IMR-90 (cell line): Measurements from ENCODE around the gene C3orf38. TPM values are rescaled to one million over a fixed set of nuclear protein-coding genes. Genes with fewer than 3 reads are reported as not detected.

ENCODE experiments used
- ATAC-seq: fragments of 200-7000 bp; cut with Tn5 transposase; 2 replicates; pipeline ENCODE4 v1.9.1; 2020; ENCODE audit warnings: low read depth, mild to moderate bottlenecking, moderate library complexity
- Bru-seq: library from RNA; stranded (reverse); fragments of 400-500 nt; gene quantifications from one replicate; lab custom pipeline; 2021; lab: Mats Ljungman, UMichigan
- BruChase-seq, 2 experiments: library from RNA; stranded (reverse); fragments of 400-500 nt; gene quantifications; one replicate each; lab custom pipeline; 2021; lab: Mats Ljungman, UMichigan
- BruUV-seq: library from RNA; stranded (reverse); fragments of 400-500 nt; replicated peaks from 2 replicates; lab custom pipeline; 2021; lab: Mats Ljungman, UMichigan
- CTCF ChIA-PET: fragments of 300-600 bp; formaldehyde crosslinking; extraction: SDS; loops from one replicate; lab custom pipeline; 2021; ENCODE audit warnings: antibody characterized with exemption; lab: Yijun Ruan, JAX
- POLR2A ChIA-PET: fragments of 300-600 bp; sonication (Branson Sonifier 250); formaldehyde crosslinking; loops from one replicate; lab custom pipeline; 2022; ENCODE audit warnings: antibody characterized with exemption; ENCODE audit not compliant: unreplicated experiment; lab: Charles Lee
- DNase-seq: peaks from one replicate; pipeline ENCODE4 v3.0.0; 2013
- H2AFZ ChIP-seq: replicated peaks from 2 replicates; pipeline ENCODE3; 2013; ENCODE audit warnings: low read length, mild to moderate bottlenecking; ENCODE audit not compliant: poor library complexity
- H2AK5ac ChIP-seq: 2 replicates; pipeline ENCODE4 v1.6.1; 2013; ENCODE audit warnings: low read depth, low read length, inconsistent platforms
- H2AK9ac ChIP-seq: replicated peaks from 2 replicates; pipeline ENCODE3; 2013; ENCODE audit warnings: mild to moderate bottlenecking, low read depth, low read length, moderate library complexity; ENCODE audit not compliant: poor library complexity
- H2BK120ac ChIP-seq: 2 replicates; pipeline ENCODE4 v1.6.1; 2013; ENCODE audit warnings: low read depth, low read length, inconsistent platforms
- H2BK15ac ChIP-seq: 3 replicates; pipeline ENCODE4 v1.6.1; 2013; ENCODE audit warnings: low read depth, low read length, inconsistent platforms
- H2BK20ac ChIP-seq: 2 replicates; pipeline ENCODE4 v1.6.1; 2013; ENCODE audit warnings: low read depth, mild to moderate bottlenecking, inconsistent platforms, low read length, moderate library complexity
- H2BK5ac ChIP-seq: 2 replicates; pipeline ENCODE4 v1.6.1; 2013; ENCODE audit warnings: mild to moderate bottlenecking, low read depth, low read length, inconsistent platforms; ENCODE audit not compliant: poor library complexity, severe bottlenecking
- H3K14ac ChIP-seq: replicated peaks from 2 replicates; pipeline ENCODE4 v1.6.1; 2013; ENCODE audit warnings: low read depth, low read length, inconsistent platforms
- H3K18ac ChIP-seq: 2 replicates; pipeline ENCODE4 v1.6.1; 2013; ENCODE audit warnings: low read depth, low read length, control low read depth
- H3K23ac ChIP-seq: 2 replicates; pipeline ENCODE4 v1.6.1; 2013; ENCODE audit warnings: low read depth, low read length, inconsistent platforms
- H3K27ac ChIP-seq: 2 replicates; pipeline ENCODE4 v1.5.1; 2013; ENCODE audit warnings: mild to moderate bottlenecking, control low read depth, low read length; ENCODE audit not compliant: insufficient read depth
- H3K27me3 ChIP-seq: 2 replicates; pipeline ENCODE4 v1.6.1; 2013; ENCODE audit warnings: low read length; ENCODE audit not compliant: control insufficient read depth, insufficient read depth
- H3K36me3 ChIP-seq: 2 replicates; pipeline ENCODE4 v1.6.1; 2013; ENCODE audit warnings: low read length, mixed read lengths; ENCODE audit not compliant: control insufficient read depth, insufficient read depth
- H3K4ac ChIP-seq: 2 replicates; pipeline ENCODE4 v1.6.1; 2013; ENCODE audit warnings: low read depth, low read length, inconsistent platforms
- H3K4me1 ChIP-seq: 2 replicates; pipeline ENCODE4 v1.6.1; 2013; ENCODE audit warnings: low read length, mixed read lengths; ENCODE audit not compliant: control insufficient read depth, insufficient read depth
- H3K4me2 ChIP-seq: 2 replicates; pipeline ENCODE4 v1.6.1; 2013; ENCODE audit warnings: low read depth, mild to moderate bottlenecking, control low read depth, low read length, moderate library complexity
- H3K4me3 ChIP-seq: 2 replicates; pipeline ENCODE4 v1.5.1; 2013; ENCODE audit warnings: low read depth, mild to moderate bottlenecking, control low read depth, low read length, moderate library complexity; ENCODE audit not compliant: insufficient read depth
- H3K56ac ChIP-seq: 2 replicates; pipeline ENCODE4 v1.6.1; 2013; ENCODE audit warnings: low read length, inconsistent platforms; ENCODE audit not compliant: insufficient read depth; ENCODE audit errors: extremely low read depth
- H3K79me1 ChIP-seq, 2 experiments: 2 replicates each; pipeline ENCODE4 v1.6.1; 2013; ENCODE audit warnings: low read length in 2 of 2, inconsistent platforms in 1 of 2, low read depth in 1 of 2
- H3K9ac ChIP-seq: 2 replicates; pipeline ENCODE4 v1.6.1; 2013; ENCODE audit warnings: low read depth, low read length, control low read depth
- H3K9me1 ChIP-seq: 2 replicates; pipeline ENCODE4 v1.6.1; 2013; ENCODE audit warnings: low read length, inconsistent platforms; ENCODE audit not compliant: insufficient read depth
- H3K9me3 ChIP-seq: 2 replicates; pipeline ENCODE4 v1.6.1; 2013; ENCODE audit warnings: low read length; ENCODE audit not compliant: control insufficient read depth, insufficient read depth
- H4K20me1 ChIP-seq: 2 replicates; pipeline ENCODE4 v1.6.1; 2013; ENCODE audit warnings: low read length, inconsistent platforms; ENCODE audit not compliant: insufficient read depth
- H4K5ac ChIP-seq: 2 replicates; pipeline ENCODE4 v1.6.1; 2013; ENCODE audit warnings: mild to moderate bottlenecking, low read depth, low read length, control low read depth
- H4K8ac ChIP-seq, 2 experiments: 2 replicates each; pipeline ENCODE4 v1.6.1; 2013; ENCODE audit warnings: low read depth in 2 of 2, low read length in 2 of 2, control low read depth in 1 of 2, inconsistent platforms in 1 of 2
- H4K91ac ChIP-seq: 2 replicates; pipeline ENCODE4 v1.6.1; 2013; ENCODE audit warnings: low read depth, low read length, inconsistent platforms; ENCODE audit not compliant: insufficient read depth
- BHLHE40 ChIP-seq: fragments of 150-350 bp; IDR thresholded peaks from 2 replicates; pipeline ENCODE4 v1.6.1; 2016; ENCODE audit warnings: mild to moderate bottlenecking, low read depth, low read length
- CEBPB ChIP-seq: IDR thresholded peaks from 2 replicates; pipeline ENCODE4 v1.6.1; 2012; ENCODE audit warnings: low read depth, low read length, improper control_type of control experiment
- FOS ChIP-seq: fragments of 150-350 bp; IDR thresholded peaks from 2 replicates; pipeline ENCODE4 v1.6.1; 2016; ENCODE audit warnings: low read depth, low read length
- MAZ ChIP-seq: IDR thresholded peaks from 2 replicates; pipeline ENCODE4 v1.6.1; 2012; ENCODE audit warnings: low read depth, mild to moderate bottlenecking, low read length, improper control_type of control experiment, moderate library complexity, borderline replicate concordance
- MXI1 ChIP-seq: IDR thresholded peaks from 2 replicates; pipeline ENCODE4 v1.6.1; 2012; ENCODE audit warnings: low read depth, mild to moderate bottlenecking, low read length, moderate library complexity, borderline replicate concordance
- NFE2L2 ChIP-seq: fragments of 150-350 bp; IDR thresholded peaks from 2 replicates; pipeline ENCODE4 v1.6.1; 2016; ENCODE audit warnings: low read depth, mild to moderate bottlenecking, low read length
- POLR2A ChIP-seq: IDR thresholded peaks from 2 replicates; pipeline ENCODE4 v1.6.1; 2012; ENCODE audit warnings: mild to moderate bottlenecking, low read depth, low read length
- RAD21 ChIP-seq: IDR thresholded peaks from 2 replicates; pipeline ENCODE4 v1.6.1; 2012; ENCODE audit warnings: low read length, improper control_type of control experiment
- RCOR1 ChIP-seq: IDR thresholded peaks from 2 replicates; pipeline ENCODE4 v1.6.1; 2012; ENCODE audit warnings: mild to moderate bottlenecking, low read length, improper control_type of control experiment; ENCODE audit not compliant: insufficient replicate concordance
- RFX5 ChIP-seq: IDR thresholded peaks from 2 replicates; pipeline ENCODE4 v1.8.0; 2012; ENCODE audit warnings: low read depth, mild to moderate bottlenecking, low read length, moderate library complexity
- WGBS, 2 experiments: methylation state at CpG; one replicate each; pipeline versions ENCODE4 v1.1.5 to v1.1.7; 2013; ENCODE audit warnings: missing lambda C conversion rate in 2 of 2; ENCODE audit not compliant: insufficient read length in 1 of 2; ENCODE audit errors: extremely low coverage in 2 of 2; 5-methylcytosine and 5-hydroxymethylcytosine counted together
- dilution Hi-C: fragments of 300-500 bp; cut with HindIII; formaldehyde crosslinking; loops from one replicate; pipeline ENCODE4 v1.14.3; 2018; ENCODE audit warnings: low sequenced_read_pairs; ENCODE audit not compliant: unreplicated experiment
- in situ Hi-C: fragments of 300-500 bp; cut with MboI; formaldehyde crosslinking; loops from 3 replicates; pipeline ENCODE4 v1.14.3; 2019; ENCODE audit warnings: low sequenced_read_pairs, inconsistent platforms, mixed read lengths
- intact Hi-C: fragments of 100-400 bp; cut with micrococcal nuclease; formaldehyde crosslinking; loops from 2 replicates; pipeline ENCODE4 v1.10.0; 2022
- long read RNA-seq: library from polyadenylated mRNA; unstranded; transcript quantifications from one replicate; pipeline ENCODE4 v2.0.0, GENCODE V29; 2021; ENCODE audit not compliant: unreplicated experiment
- polyA plus RNA-seq, 3 experiments: library from polyadenylated mRNA; depleted of rRNA; stranded (reverse); fragments of >200 nt; gene quantifications; 2 replicates each; pipeline ENCODE4 v1.2.3, GENCODE V29; 2012; ENCODE audit warnings: low replicate concordance in 1 of 3
- total RNA-seq: library from RNA; depleted of rRNA; stranded (reverse); fragments of >200 nt; gene quantifications from 2 replicates; pipeline ENCODE4 v1.2.3, GENCODE V29; 2012; rRNA removed
- TF ChIP-seq, protein P1 (sequence below): fragments of 150-350 bp; IDR thresholded peaks from 2 replicates; pipeline ENCODE4 v1.6.1; 2016; ENCODE audit warnings: low read depth, mild to moderate bottlenecking, low read length, moderate library complexity, borderline replicate concordance
- TF ChIP-seq, protein P2 (sequence below): conservative IDR thresholded peaks from 2 replicates; pipeline ENCODE4 v1.5.1; 2012; ENCODE audit warnings: mild to moderate bottlenecking, low read depth, low read length, improper control_type of control experiment

The C3orf38 gene
- total RNA-seq: 16.7 and 27.8 TPM in 2 replicates
- 9.2 and 11.1 TPM in 2 replicates for polyA plus RNA-seq (2012; rRNA removed)
- polyA plus RNA-seq (2012; cell fraction: cytosol; rRNA removed): 1.7 and 1.9 TPM in 2 replicates
- 0.69 and 2.5 TPM in 2 replicates for polyA plus RNA-seq (2012; cell fraction: nucleus; rRNA removed; ENCODE audit: low replicate concordance)
- percentile 73 among the genes with signal in this experiment for Bru-seq, nascent RNA
- percentile 61 among the genes with signal in this experiment for BruChase-seq, experiment 1, labeled RNA remaining after a 6-hour chase
- percentile 86 among the genes with signal in this experiment for BruChase-seq, experiment 2, labeled RNA remaining after a 2-hour chase
- long read RNA-seq, transcript C3orf38-201 (3 exons, 2,633 nt): major isoform, 21 of 33 reads
- long read RNA-seq, partial matches to known transcripts: 0 of 33 reads
- long read RNA-seq, other reads (novel, unspliced or antisense): 11 of 33 reads

GRCh38 chr3:88149509-88150362, at the start of gene C3orf38:
TSS of gene C3orf38 (plus strand) at chr3:88149959. CDS start at chr3:88150053, 94 bp downstream.
- POLR2A ChIA-PET: no interaction called here
- 0% methylated on average over 11 of the region's 57 CpGs; no CpG with 5 or more reads in 1 of the 2 experiments for WGBS, 2 experiments
- H3K79me1 ChIP-seq: peaks cover 8 to 28% of the 10 kb centered on the region in 2 experiments; a peak in 3 of 4 replicates
- peak within 1 kb of the TSS; percentile 98 for H2AFZ ChIP-seq
- peak; percentile 89 for DNase-seq
- peak within 1 kb of the TSS; percentile 88 for H3K14ac ChIP-seq
- dilution Hi-C loops: no loop called here
- CTCF ChIA-PET: interaction anchor here (0.6 kb wide), 3 partner anchors 20 to 133 kb away, joined by 3 to 6 read pairs (median 3); partner anchors contain the start of gene ZNF654
- H3K36me3 ChIP-seq: peaks cover 5% of the 10 kb centered on the region; the same call in 1 of the 2 replicates
- peak within 1 kb of the TSS; percentile 82 for H2BK5ac ChIP-seq
- H3K4me2 ChIP-seq: peak within 1 kb of the TSS; percentile 98
- H2AK5ac ChIP-seq: peak within 1 kb of the TSS; percentile 41
- no peaks in the 10 kb centered on the region for H3K9me3 ChIP-seq
- peak within 1 kb of the TSS; percentile 85 for H3K9ac ChIP-seq
- peak within 1 kb of the TSS; percentile 91 for H4K91ac ChIP-seq
- H3K9me1 ChIP-seq: no peaks in the 10 kb centered on the region
- BruUV-seq: TSS peak; percentile 48
- in situ Hi-C loops: loop anchor here (25.0 kb wide), 1 partner anchor 1162 kb away; the partner anchor contains the start of gene VGLL3
- H3K4me3 ChIP-seq: peak within 1 kb of the TSS; percentile 99
- peak within 1 kb of the TSS; percentile 75; the same call in 1 of the 3 replicates for H2BK15ac ChIP-seq
- peak within 1 kb of the TSS; percentile 54 for H2BK20ac ChIP-seq
- H3K23ac ChIP-seq: peak within 1 kb of the TSS; percentile 87
- peak within 1 kb of the TSS; percentile 91 for H2AK9ac ChIP-seq
- ATAC-seq: peak; percentile 94
- peak within 1 kb of the TSS; percentile 94 for H4K5ac ChIP-seq
- peak within 1 kb of the TSS; percentile 76 for H2BK120ac ChIP-seq
- peak within 1 kb of the TSS; percentile 86 for H3K18ac ChIP-seq
- no peaks in the 10 kb centered on the region for H3K27me3 ChIP-seq
- H3K4ac ChIP-seq: peak within 1 kb of the TSS; percentile 94
- peak within 1 kb of the TSS; percentile 96 for H3K56ac ChIP-seq
- H4K8ac ChIP-seq: peak within 1 kb of the TSS; percentile 92 to 98
- H4K20me1 ChIP-seq: no peaks in the 10 kb centered on the region
- intact Hi-C loops: no loop called here
- H3K27ac ChIP-seq: peak within 1 kb of the TSS; percentile 90
- H3K4me1 ChIP-seq: no peaks in the 10 kb centered on the region
- TF ChIP-seq, protein P1, sequence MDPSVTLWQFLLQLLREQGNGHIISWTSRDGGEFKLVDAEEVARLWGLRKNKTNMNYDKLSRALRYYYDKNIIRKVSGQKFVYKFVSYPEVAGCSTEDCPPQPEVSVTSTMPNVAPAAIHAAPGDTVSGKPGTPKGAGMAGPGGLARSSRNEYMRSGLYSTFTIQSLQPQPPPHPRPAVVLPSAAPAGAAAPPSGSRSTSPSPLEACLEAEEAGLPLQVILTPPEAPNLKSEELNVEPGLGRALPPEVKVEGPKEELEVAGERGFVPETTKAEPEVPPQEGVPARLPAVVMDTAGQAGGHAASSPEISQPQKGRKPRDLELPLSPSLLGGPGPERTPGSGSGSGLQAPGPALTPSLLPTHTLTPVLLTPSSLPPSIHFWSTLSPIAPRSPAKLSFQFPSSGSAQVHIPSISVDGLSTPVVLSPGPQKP: no peak
- TF ChIP-seq MXI1: peak; percentile 75
- no peak; the same call in 1 of the 2 replicates for TF ChIP-seq POLR2A
- TF ChIP-seq NFE2L2: no peak
- no peak for TF ChIP-seq RFX5
- TF ChIP-seq MAZ: peak; percentile 71
- no peak for TF ChIP-seq CEBPB
- TF ChIP-seq, protein P2, sequence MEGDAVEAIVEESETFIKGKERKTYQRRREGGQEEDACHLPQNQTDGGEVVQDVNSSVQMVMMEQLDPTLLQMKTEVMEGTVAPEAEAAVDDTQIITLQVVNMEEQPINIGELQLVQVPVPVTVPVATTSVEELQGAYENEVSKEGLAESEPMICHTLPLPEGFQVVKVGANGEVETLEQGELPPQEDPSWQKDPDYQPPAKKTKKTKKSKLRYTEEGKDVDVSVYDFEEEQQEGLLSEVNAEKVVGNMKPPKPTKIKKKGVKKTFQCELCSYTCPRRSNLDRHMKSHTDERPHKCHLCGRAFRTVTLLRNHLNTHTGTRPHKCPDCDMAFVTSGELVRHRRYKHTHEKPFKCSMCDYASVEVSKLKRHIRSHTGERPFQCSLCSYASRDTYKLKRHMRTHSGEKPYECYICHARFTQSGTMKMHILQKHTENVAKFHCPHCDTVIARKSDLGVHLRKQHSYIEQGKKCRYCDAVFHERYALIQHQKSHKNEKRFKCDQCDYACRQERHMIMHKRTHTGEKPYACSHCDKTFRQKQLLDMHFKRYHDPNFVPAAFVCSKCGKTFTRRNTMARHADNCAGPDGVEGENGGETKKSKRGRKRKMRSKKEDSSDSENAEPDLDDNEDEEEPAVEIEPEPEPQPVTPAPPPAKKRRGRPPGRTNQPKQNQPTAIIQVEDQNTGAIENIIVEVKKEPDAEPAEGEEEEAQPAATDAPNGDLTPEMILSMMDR: no peak
- peak; percentile 48 for TF ChIP-seq RCOR1
- no peak for TF ChIP-seq RAD21
- no peak for TF ChIP-seq FOS
- peak; percentile 12; the same call in 1 of the 2 replicates for TF ChIP-seq BHLHE40
